Panc1 (cell line): ENCODE results near the gene ANAPC16.

Source experiments
- POLR2AphosphoS5 ChIP-seq: IDR thresholded peaks from 2 replicates; pipeline ENCODE4 v1.6.1; 2012; ENCODE audit warnings: mild to moderate bottlenecking, low read depth, low read length, moderate library complexity
- TF ChIP-seq, protein P1 (sequence below): fragments of 450-650 bp; IDR thresholded peaks from 2 replicates; pipeline ENCODE4 v1.5.1; 2017; ENCODE audit warnings: mild to moderate bottlenecking
- TF ChIP-seq, protein P2 (sequence below), 2 experiments: IDR thresholded peaks; 2 replicates each; pipeline ENCODE4 v1.6.1; 2011 to 2012; ENCODE audit warnings: low read depth in 2 of 2, control low read depth in 1 of 2, low read length in 1 of 2, mild to moderate bottlenecking in 1 of 2, moderate library complexity in 1 of 2; ENCODE audit not compliant: insufficient read depth in 1 of 2

DNA sequence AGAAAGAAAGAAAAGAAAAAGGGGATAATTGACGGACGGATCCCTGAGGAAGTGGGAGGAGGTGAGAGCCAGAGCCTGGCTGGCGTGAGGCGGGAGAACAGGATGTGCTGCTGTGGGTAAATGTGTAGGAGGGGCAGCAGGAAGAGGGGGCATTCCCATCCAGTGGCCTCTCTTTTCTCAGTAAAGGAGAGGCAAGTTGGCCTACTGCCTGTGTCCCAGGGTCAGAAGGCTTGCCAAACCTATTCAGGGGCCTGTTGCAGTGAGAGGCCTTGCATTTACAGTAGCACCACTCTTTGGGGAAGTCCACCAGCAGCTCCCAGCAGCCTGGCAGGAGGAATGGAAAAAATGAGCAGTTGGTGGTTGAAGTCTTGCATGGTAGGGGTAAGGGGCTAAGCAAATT, 26.9 kb downstream of the ANAPC16 start:
- TF ChIP-seq, protein P1, sequence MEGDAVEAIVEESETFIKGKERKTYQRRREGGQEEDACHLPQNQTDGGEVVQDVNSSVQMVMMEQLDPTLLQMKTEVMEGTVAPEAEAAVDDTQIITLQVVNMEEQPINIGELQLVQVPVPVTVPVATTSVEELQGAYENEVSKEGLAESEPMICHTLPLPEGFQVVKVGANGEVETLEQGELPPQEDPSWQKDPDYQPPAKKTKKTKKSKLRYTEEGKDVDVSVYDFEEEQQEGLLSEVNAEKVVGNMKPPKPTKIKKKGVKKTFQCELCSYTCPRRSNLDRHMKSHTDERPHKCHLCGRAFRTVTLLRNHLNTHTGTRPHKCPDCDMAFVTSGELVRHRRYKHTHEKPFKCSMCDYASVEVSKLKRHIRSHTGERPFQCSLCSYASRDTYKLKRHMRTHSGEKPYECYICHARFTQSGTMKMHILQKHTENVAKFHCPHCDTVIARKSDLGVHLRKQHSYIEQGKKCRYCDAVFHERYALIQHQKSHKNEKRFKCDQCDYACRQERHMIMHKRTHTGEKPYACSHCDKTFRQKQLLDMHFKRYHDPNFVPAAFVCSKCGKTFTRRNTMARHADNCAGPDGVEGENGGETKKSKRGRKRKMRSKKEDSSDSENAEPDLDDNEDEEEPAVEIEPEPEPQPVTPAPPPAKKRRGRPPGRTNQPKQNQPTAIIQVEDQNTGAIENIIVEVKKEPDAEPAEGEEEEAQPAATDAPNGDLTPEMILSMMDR = no peak
- TF ChIP-seq, protein P2, sequence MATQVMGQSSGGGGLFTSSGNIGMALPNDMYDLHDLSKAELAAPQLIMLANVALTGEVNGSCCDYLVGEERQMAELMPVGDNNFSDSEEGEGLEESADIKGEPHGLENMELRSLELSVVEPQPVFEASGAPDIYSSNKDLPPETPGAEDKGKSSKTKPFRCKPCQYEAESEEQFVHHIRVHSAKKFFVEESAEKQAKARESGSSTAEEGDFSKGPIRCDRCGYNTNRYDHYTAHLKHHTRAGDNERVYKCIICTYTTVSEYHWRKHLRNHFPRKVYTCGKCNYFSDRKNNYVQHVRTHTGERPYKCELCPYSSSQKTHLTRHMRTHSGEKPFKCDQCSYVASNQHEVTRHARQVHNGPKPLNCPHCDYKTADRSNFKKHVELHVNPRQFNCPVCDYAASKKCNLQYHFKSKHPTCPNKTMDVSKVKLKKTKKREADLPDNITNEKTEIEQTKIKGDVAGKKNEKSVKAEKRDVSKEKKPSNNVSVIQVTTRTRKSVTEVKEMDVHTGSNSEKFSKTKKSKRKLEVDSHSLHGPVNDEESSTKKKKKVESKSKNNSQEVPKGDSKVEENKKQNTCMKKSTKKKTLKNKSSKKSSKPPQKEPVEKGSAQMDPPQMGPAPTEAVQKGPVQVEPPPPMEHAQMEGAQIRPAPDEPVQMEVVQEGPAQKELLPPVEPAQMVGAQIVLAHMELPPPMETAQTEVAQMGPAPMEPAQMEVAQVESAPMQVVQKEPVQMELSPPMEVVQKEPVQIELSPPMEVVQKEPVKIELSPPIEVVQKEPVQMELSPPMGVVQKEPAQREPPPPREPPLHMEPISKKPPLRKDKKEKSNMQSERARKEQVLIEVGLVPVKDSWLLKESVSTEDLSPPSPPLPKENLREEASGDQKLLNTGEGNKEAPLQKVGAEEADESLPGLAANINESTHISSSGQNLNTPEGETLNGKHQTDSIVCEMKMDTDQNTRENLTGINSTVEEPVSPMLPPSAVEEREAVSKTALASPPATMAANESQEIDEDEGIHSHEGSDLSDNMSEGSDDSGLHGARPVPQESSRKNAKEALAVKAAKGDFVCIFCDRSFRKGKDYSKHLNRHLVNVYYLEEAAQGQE (IDR thresholded peaks at IDR 0.05; ENCODE audit: insufficient read depth in 1 of 2, low read depth in 2 of 2, low read length in 1 of 2) = no peak
- no peak for TF ChIP-seq POLR2AphosphoS5
